GM12878 (cell line): ENCODE results near the gene PARD6A. TPM values are rescaled to one million over a fixed set of nuclear protein-coding genes. Genes with fewer than 3 reads are reported as not detected.

Source experiments
- ATAC-seq: fragments of 200-7000 bp; cut with Tn5 transposase; 3 replicates; pipeline ENCODE4 v1.9.1; 2020; ENCODE audit warnings: mild to moderate bottlenecking, moderate library complexity
- BruUV-seq: library from RNA; stranded (reverse); fragments of 400-500 nt; replicated peaks from 2 replicates; lab custom pipeline; 2021; lab: Mats Ljungman, UMichigan
- CTCF ChIA-PET: fragments of 300-600 bp; sonication (Branson Sonifier 250); formaldehyde crosslinking; extraction: SDS; loops from one replicate; lab custom pipeline; 2021; ENCODE audit warnings: inconsistent platforms; lab: Yijun Ruan, JAX
- POLR2A ChIA-PET: fragments of 350-600 bp; formaldehyde crosslinking; extraction: SDS; loops from one replicate; lab custom pipeline; 2021; ENCODE audit warnings: inconsistent platforms; lab: Charles Lee
- RAD21 ChIA-PET: fragments of 300-600 bp; sonication (Branson Sonifier 250); formaldehyde crosslinking; loops from one replicate; lab custom pipeline; 2023; ENCODE audit warnings: antibody characterized with exemption; ENCODE audit not compliant: unreplicated experiment; lab: Charles Lee
- SMC1A ChIA-PET: fragments of 300-600 bp; sonication (Branson Sonifier 250); formaldehyde crosslinking; loops from one replicate; lab custom pipeline; 2023; ENCODE audit not compliant: unreplicated experiment, uncharacterized antibody; lab: Charles Lee
- DNase-seq: peaks from one replicate; pipeline ENCODE4 v3.0.0-alpha.2; 2011; ENCODE audit warnings: low read depth, low spot score
- FAIRE-seq: peaks from 3 replicates; lab custom pipeline; 2011; peaks lifted over from hg19 to GRCh38; lab: Jason Lieb, UNC
- H2AFZ ChIP-seq: 2 replicates; pipeline ENCODE4 v1.6.0; 2011; ENCODE audit warnings: low read depth, low read length, control low read depth; ENCODE audit not compliant: control insufficient read depth
- H3K27ac ChIP-seq: 2 replicates; pipeline ENCODE4 v1.5.1; 2011; ENCODE audit warnings: control low read depth; ENCODE audit not compliant: control insufficient read depth, insufficient read depth
- H3K27me3 ChIP-seq, 2 experiments: replicated peaks in 1 of 2; 2 replicates each; pipeline versions ENCODE4 v1.6.0 to v1.6.1; 2011; ENCODE audit warnings: low read length in 1 of 2; ENCODE audit not compliant: control insufficient read depth in 2 of 2, insufficient read depth in 2 of 2
- H3K36me3 ChIP-seq, 2 experiments: 2 replicates each; pipeline ENCODE4 v1.5.1; 2011; ENCODE audit warnings: low read length in 1 of 2; ENCODE audit not compliant: control insufficient read depth in 2 of 2, insufficient read depth in 2 of 2
- H3K4me1 ChIP-seq: 2 replicates; pipeline ENCODE4 v1.6.1; 2011; ENCODE audit warnings: mild to moderate bottlenecking, low read length, moderate library complexity, mixed read lengths; ENCODE audit not compliant: control insufficient read depth, insufficient read depth
- H3K4me2 ChIP-seq: 2 replicates; pipeline ENCODE4 v1.6.0; 2011; ENCODE audit warnings: control low read depth; ENCODE audit not compliant: control insufficient read depth, insufficient read depth
- H3K4me3 ChIP-seq: fragments of 200-600 bp; sonication (generic); 2 replicates; pipeline ENCODE4 v1.5.1; 2016
- H3K79me2 ChIP-seq: 2 replicates; pipeline ENCODE4 v1.6.0; 2011; ENCODE audit warnings: low read length; ENCODE audit not compliant: control insufficient read depth, insufficient read depth
- H3K9ac ChIP-seq: 2 replicates; pipeline ENCODE4 v1.8.0; 2011; ENCODE audit warnings: low read length, control low read depth, mixed read lengths; ENCODE audit not compliant: control insufficient read depth, insufficient read depth
- H3K9me3 ChIP-seq: replicated peaks from 3 replicates; pipeline ENCODE4 v1.5.1; 2011; ENCODE audit warnings: mild to moderate bottlenecking, low read length; ENCODE audit not compliant: control insufficient read depth, insufficient read depth
- H4K20me1 ChIP-seq: 2 replicates; pipeline ENCODE4 v1.6.0; 2011; ENCODE audit not compliant: control insufficient read depth, insufficient read depth
- CBFB ChIP-seq: IDR thresholded peaks from 2 replicates; pipeline ENCODE4 v1.6.1; 2016; ENCODE audit warnings: antibody characterized with exemption, low read depth
- MEF2B ChIP-seq: fragments of 450-650 bp; IDR thresholded peaks from 2 replicates; pipeline ENCODE4 v1.6.1; 2018; ENCODE audit warnings: mild to moderate bottlenecking, moderate library complexity; ENCODE audit not compliant: partially characterized antibody, poor library complexity, severe bottlenecking
- MYC ChIP-seq: IDR thresholded peaks from 2 replicates; pipeline ENCODE4 v1.6.1; 2011; ENCODE audit warnings: mild to moderate bottlenecking, low read length, moderate library complexity, inconsistent platforms; ENCODE audit not compliant: insufficient read depth, insufficient replicate concordance, insufficient read length, severe bottlenecking
- PAX5 ChIP-seq: IDR thresholded peaks from 2 replicates; pipeline ENCODE4 v1.6.1; 2011; ENCODE audit warnings: low read depth, low read length, borderline replicate concordance
- PML ChIP-seq: IDR thresholded peaks from 2 replicates; pipeline ENCODE4 v1.6.1; 2012; ENCODE audit warnings: low read length, inconsistent platforms
- POLR2A ChIP-seq: IDR thresholded peaks from 2 replicates; pipeline ENCODE4 v1.6.1; 2011; ENCODE audit warnings: low read depth, mild to moderate bottlenecking, low read length
- RAD51 ChIP-seq: fragments of 450-650 bp; IDR thresholded peaks from 2 replicates; pipeline ENCODE4 v1.6.1; 2016; ENCODE audit warnings: moderate library complexity, mild to moderate bottlenecking, inconsistent platforms
- SUPT20H ChIP-seq: IDR thresholded peaks from 2 replicates; pipeline ENCODE4 v1.6.1; 2011; ENCODE audit warnings: low read depth, mild to moderate bottlenecking, low read length, moderate library complexity, borderline replicate concordance; ENCODE audit not compliant: control insufficient read depth
- TCF3 ChIP-seq: IDR thresholded peaks from 2 replicates; pipeline ENCODE4 v1.6.1; 2012; ENCODE audit warnings: low read depth, mild to moderate bottlenecking, low read length, borderline replicate concordance; ENCODE audit not compliant: insufficient read depth
- ZNF384 ChIP-seq: IDR thresholded peaks from 2 replicates; pipeline ENCODE4 v1.6.1; 2012; ENCODE audit warnings: low read depth, mild to moderate bottlenecking, low read length, improper control_type of control experiment, borderline replicate concordance
- WGBS: methylation state at CpG from one replicate; pipeline ENCODE4 v1.1.6; 2016; ENCODE audit warnings: low lambda C conversion rate; ENCODE audit not compliant: insufficient replicate concordance, insufficient coverage; ENCODE audit errors: missing lambda C conversion rate; 5-methylcytosine and 5-hydroxymethylcytosine counted together
- in situ Hi-C: fragments of 300-500 bp; cut with MboI; formaldehyde crosslinking; loops from 9 replicates; pipeline ENCODE4 v1.14.3; 2018; ENCODE audit warnings: mixed read lengths
- intact Hi-C: fragments of 100-400 bp; cut with micrococcal nuclease; formaldehyde crosslinking; loops from one replicate; pipeline ENCODE4 v1.14.2; 2022; ENCODE audit not compliant: unreplicated experiment
- polyA plus RNA-seq, 11 experiments: library from polyadenylated mRNA; depleted of rRNA in 4 of 11; unstranded in 6 of 11; stranded (reverse) in 5 of 11; fragments of >200 nt; fragmentation: Nextera tagmentation in 4 of 11; fragmentation: Illumina TruSeq in 1 of 11; extraction: Ambion mirVana in 4 of 11; extraction: Trizol in 1 of 11; gene quantifications; 1 replicate in 1 of 11; 2 replicates in 10 of 11; pipeline versions ENCODE4 v1.2.1 to v1.2.3, GENCODE V29; 2011 to 2016; ENCODE audit warnings: inconsistent platforms in 2 of 11, missing spikeins in 2 of 11, low read depth in 1 of 11
- total RNA-seq, 4 experiments: library from RNA; depleted of rRNA in 3 of 4; stranded (reverse); fragments of >200 nt in 3 of 4; fragmentation: Illumina TruSeq in 1 of 4; extraction: Trizol in 1 of 4; gene quantifications; 2 replicates each; pipeline versions ENCODE4 v1.2.1 to v1.2.3, GENCODE V29; 2013 to 2021
- TF ChIP-seq, protein P1 (sequence below): fragments of 450-650 bp; IDR thresholded peaks from 2 replicates; pipeline ENCODE4 v1.6.1; 2018; ENCODE audit warnings: mild to moderate bottlenecking, low read depth, moderate library complexity; ENCODE audit not compliant: partially characterized antibody
- TF ChIP-seq, protein P2 (sequence below): IDR thresholded peaks from 2 replicates; pipeline ENCODE4 v1.6.1; 2011; ENCODE audit warnings: mild to moderate bottlenecking, low read depth, low read length, moderate library complexity; ENCODE audit not compliant: insufficient replicate concordance
- TF ChIP-seq, protein P3 (sequence below): IDR thresholded peaks from 2 replicates; pipeline ENCODE4 v1.6.1; 2012; ENCODE audit warnings: low read depth, low read length, improper control_type of control experiment

Gene PARD6A
- total and polyA plus RNA-seq, 10 of the 15 experiments (the other 5 are each of a cell fraction or from before 2014, with no cell fraction given), result 0.42 to 10.1 (median 4.4) TPM

GRCh38 chr16:67685388-67686112 lies 24.8 kb downstream of the PARD6A start:
- FAIRE-seq, result no peak
- TF ChIP-seq PML (no peak), PAX5 (peak; percentile 76), RAD51 (no peak), TCF3 (no peak), SUPT20H (no peak), CBFB (no peak), ZNF384 (peak; percentile 63; the same call in 1 of the 2 replicates), MEF2B (no peak), POLR2A (no peak), MYC (no peak)
- TF ChIP-seq, protein P1, sequence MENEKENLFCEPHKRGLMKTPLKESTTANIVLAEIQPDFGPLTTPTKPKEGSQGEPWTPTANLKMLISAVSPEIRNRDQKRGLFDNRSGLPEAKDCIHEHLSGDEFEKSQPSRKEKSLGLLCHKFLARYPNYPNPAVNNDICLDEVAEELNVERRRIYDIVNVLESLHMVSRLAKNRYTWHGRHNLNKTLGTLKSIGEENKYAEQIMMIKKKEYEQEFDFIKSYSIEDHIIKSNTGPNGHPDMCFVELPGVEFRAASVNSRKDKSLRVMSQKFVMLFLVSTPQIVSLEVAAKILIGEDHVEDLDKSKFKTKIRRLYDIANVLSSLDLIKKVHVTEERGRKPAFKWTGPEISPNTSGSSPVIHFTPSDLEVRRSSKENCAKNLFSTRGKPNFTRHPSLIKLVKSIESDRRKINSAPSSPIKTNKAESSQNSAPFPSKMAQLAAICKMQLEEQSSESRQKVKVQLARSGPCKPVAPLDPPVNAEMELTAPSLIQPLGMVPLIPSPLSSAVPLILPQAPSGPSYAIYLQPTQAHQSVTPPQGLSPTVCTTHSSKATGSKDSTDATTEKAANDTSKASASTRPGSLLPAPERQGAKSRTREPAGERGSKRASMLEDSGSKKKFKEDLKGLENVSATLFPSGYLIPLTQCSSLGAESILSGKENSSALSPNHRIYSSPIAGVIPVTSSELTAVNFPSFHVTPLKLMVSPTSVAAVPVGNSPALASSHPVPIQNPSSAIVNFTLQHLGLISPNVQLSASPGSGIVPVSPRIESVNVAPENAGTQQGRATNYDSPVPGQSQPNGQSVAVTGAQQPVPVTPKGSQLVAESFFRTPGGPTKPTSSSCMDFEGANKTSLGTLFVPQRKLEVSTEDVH, result no peak
- TF ChIP-seq, protein P2, sequence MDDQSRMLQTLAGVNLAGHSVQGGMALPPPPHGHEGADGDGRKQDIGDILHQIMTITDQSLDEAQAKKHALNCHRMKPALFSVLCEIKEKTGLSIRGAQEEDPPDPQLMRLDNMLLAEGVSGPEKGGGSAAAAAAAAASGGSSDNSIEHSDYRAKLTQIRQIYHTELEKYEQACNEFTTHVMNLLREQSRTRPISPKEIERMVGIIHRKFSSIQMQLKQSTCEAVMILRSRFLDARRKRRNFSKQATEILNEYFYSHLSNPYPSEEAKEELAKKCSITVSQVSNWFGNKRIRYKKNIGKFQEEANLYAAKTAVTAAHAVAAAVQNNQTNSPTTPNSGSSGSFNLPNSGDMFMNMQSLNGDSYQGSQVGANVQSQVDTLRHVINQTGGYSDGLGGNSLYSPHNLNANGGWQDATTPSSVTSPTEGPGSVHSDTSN, result no peak
- TF ChIP-seq, protein P3, sequence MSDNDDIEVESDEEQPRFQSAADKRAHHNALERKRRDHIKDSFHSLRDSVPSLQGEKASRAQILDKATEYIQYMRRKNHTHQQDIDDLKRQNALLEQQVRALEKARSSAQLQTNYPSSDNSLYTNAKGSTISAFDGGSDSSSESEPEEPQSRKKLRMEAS, result no peak
- Histone ChIP-seq H3K79me2 (no peaks in the 10 kb centered on the region), H3K9ac (no peak overlapping the region; the same call in 1 of the 2 replicates), H3K27ac (no peak overlapping the region; the same call in 1 of the 2 replicates), H3K4me2 (peak overlapping the region; percentile 26; the same call in 1 of the 2 replicates), H3K36me3 (peaks cover 0 to 8% of the 10 kb centered on the region in 2 experiments; a peak in 3 of 4 replicates), H3K27me3 (no peaks in the 10 kb centered on the region), H2AFZ (peak overlapping the region; percentile 35; the same call in 1 of the 2 replicates), H3K9me3 (no peaks in the 10 kb centered on the region), H3K4me1 (peaks cover 5% of the 10 kb centered on the region), H3K4me3 (no peak overlapping the region), H4K20me1 (no peaks in the 10 kb centered on the region)
- ChIA-PET RAD21 (interaction anchor here (0.7 to 1.2 kb wide), 2 partner anchors 13 to 33 kb away, joined by 5 to 6 read pairs; no protein-coding TSS in a partner anchor), POLR2A (interaction anchor here (0.6 to 1.4 kb wide), 4 partner anchors 13 to 116 kb away, joined by 3 to 5 read pairs (median 4); no protein-coding TSS in a partner anchor), CTCF (interaction anchor here (0.9 to 2.0 kb wide), 4 partner anchors 13 to 165 kb away, joined by 3 to 7 read pairs (median 3); partner anchors contain the start of genes C16orf86 and ENKD1), SMC1A (interaction anchor here (0.9 to 1.7 kb wide), 4 partner anchors 12 to 228 kb away, joined by 3 to 6 read pairs (median 3); partner anchors contain the start of gene GFOD2)
- DNase-seq, result no peak
- intact Hi-C loops, result no loop called here
- WGBS, result 40% methylated on average over 17 of the region's 17 CpGs
- BruUV-seq, result no TSS peak
- in situ Hi-C loops, result no loop called here
- peak; percentile 88 for ATAC-seq
